ENCODE results near the gene MERTK. TPM values are rescaled to one million over a fixed set of nuclear protein-coding genes. Genes with fewer than 3 reads are reported as not detected.
"Not testable (repeated sequence)": the region's sequence is repeated elsewhere in the genome, so short reads cannot be mapped to it uniquely, and the experiment has no call there.

The MERTK gene
- total RNA-seq, 1 experiment from 2014 or later: 0.25 TPM

- DNase-seq (ENCODE audit: low read depth): no peak
Measured at GRCh38 chr2:112007493-112007892, 109.1 kb downstream of the MERTK start.

- no peak for DNase-seq (ENCODE audit: low read depth)
Measured at GRCh38 chr2:112008910-112009485, 110.6 kb downstream of the MERTK start.

- DNase-seq (ENCODE audit: low read depth): no peak
Measured at GRCh38 chr2:112010751-112011150, 112.3 kb downstream of the MERTK start.

- DNase-seq (ENCODE audit: low read depth): no peak
Measured at GRCh38 chr2:112012556-112012955, 114.1 kb downstream of the MERTK start.

- DNase-seq (ENCODE audit: low read depth): no peak
Measured at GRCh38 chr2:112018846-112019245, 120.4 kb downstream of the MERTK start.

- no peak for DNase-seq (ENCODE audit: low read depth)
Measured at GRCh38 chr2:112019569-112019982, 121.2 kb downstream of the MERTK start.

GRCh38 chr2:112020561-112020960 is 122.2 kb downstream of the MERTK start:
- no peak for DNase-seq (ENCODE audit: low read depth)

- no peak for DNase-seq (ENCODE audit: low read depth)
Measured at GRCh38 chr2:112021290-112021689, 122.9 kb downstream of the MERTK start.

- peak; percentile 70 for DNase-seq (ENCODE audit: low read depth)
Measured at GRCh38 chr2:112021781-112022231, 123.4 kb downstream of the MERTK start.

GRCh38 chr2:112023707-112024106 is 125.3 kb downstream of the MERTK start:
- DNase-seq (ENCODE audit: low read depth): no peak

GRCh38 chr2:112024231-112024630 is 125.8 kb downstream of the MERTK start:
- no peak for DNase-seq (ENCODE audit: low read depth)

GRCh38 chr2:112024896-112025491 is 126.6 kb downstream of the MERTK start:
- no peak for DNase-seq (ENCODE audit: low read depth)

GRCh38 chr2:112026509-112026908 is 128.1 kb downstream of the MERTK start:
- DNase-seq (ENCODE audit: low read depth): no peak

- DNase-seq (ENCODE audit: low read depth): no peak
Measured at GRCh38 chr2:112027767-112028166, 129.4 kb downstream of the MERTK start.

GRCh38 chr2:112029164-112029563 is 130.8 kb downstream of the MERTK start:
- DNase-seq (ENCODE audit: low read depth): no peak

- no peak for DNase-seq (ENCODE audit: low read depth)
Measured at GRCh38 chr2:112031473-112032223, 133.2 kb downstream of the MERTK start.

GRCh38 chr2:112032224-112032586 is 133.8 kb downstream of the MERTK start:
- DNase-seq (ENCODE audit: low read depth): no peak

GRCh38 chr2:112032689-112033465 is 134.5 kb downstream of the MERTK start:
- peak; percentile 86 for DNase-seq (ENCODE audit: low read depth)

GRCh38 chr2:112033600-112033999 is 135.2 kb downstream of the MERTK start:
- DNase-seq (ENCODE audit: low read depth): peak; percentile 76

- no peak for DNase-seq (ENCODE audit: low read depth)
Measured at GRCh38 chr2:112034924-112035323, 136.5 kb downstream of the MERTK start.

- DNase-seq (ENCODE audit: low read depth): no peak
Measured at GRCh38 chr2:112035786-112036185, 137.4 kb downstream of the MERTK start.

GRCh38 chr2:112039556-112039955 is 141.1 kb downstream of the MERTK start:
- DNase-seq (ENCODE audit: low read depth): not testable (repeated sequence)
